HG02798 (cell line): ENCODE data around the gene RANBP10.

Experiments used
- ATAC-seq: cut with Tn5 transposase; IDR thresholded peaks from one replicate; pipeline ENCODE4 v1.9.1; 2021; ENCODE audit warnings: mild to moderate bottlenecking; ENCODE audit not compliant: unreplicated experiment, poor library complexity

The RANBP10 gene

GRCh38 chr16:67833030-67833414, 26.7 kb upstream of the RANBP10 start:
- ATAC-seq = no peak

- no peak for ATAC-seq
Measured at GRCh38 chr16:67828651-67829050, 22.3 kb upstream of the RANBP10 start.

GRCh38 chr16:67825906-67826305, 19.5 kb upstream of the RANBP10 start:
- ATAC-seq = no peak

GRCh38 chr16:67825119-67825518, 18.8 kb upstream of the RANBP10 start:
- no peak for ATAC-seq

GRCh38 chr16:67822511-67822910, 16.2 kb upstream of the RANBP10 start:
- no peak for ATAC-seq

GRCh38 chr16:67820608-67821259, 14.4 kb upstream of the RANBP10 start:
- ATAC-seq = no peak

GRCh38 chr16:67814567-67814966, 8.2 kb upstream of the RANBP10 start:
- no peak for ATAC-seq

GRCh38 chr16:67811899-67812298, 5.5 kb upstream of the RANBP10 start:
- ATAC-seq = no peak

- no peak for ATAC-seq
Measured at GRCh38 chr16:67807148-67807682, 855 bp upstream of the RANBP10 start.

- no peak for ATAC-seq
Measured at GRCh38 chr16:67805718-67806427, 487 bp downstream of the RANBP10 start.

- no peak for ATAC-seq
Measured at GRCh38 chr16:67804853-67805542, 1.4 kb downstream of the RANBP10 start.

GRCh38 chr16:67803894-67804293, 2.5 kb downstream of the RANBP10 start:
- ATAC-seq = no peak

GRCh38 chr16:67801883-67802282, 4.5 kb downstream of the RANBP10 start:
- ATAC-seq = no peak

- ATAC-seq = no peak
Measured at GRCh38 chr16:67801241-67801640, 5.1 kb downstream of the RANBP10 start.

- ATAC-seq = no peak
Measured at GRCh38 chr16:67800338-67800926, 5.9 kb downstream of the RANBP10 start.

- no peak for ATAC-seq
Measured at GRCh38 chr16:67796099-67796718, 10.2 kb downstream of the RANBP10 start.

GRCh38 chr16:67790071-67790470, 16.3 kb downstream of the RANBP10 start:
- ATAC-seq = no peak

- no peak for ATAC-seq
Measured at GRCh38 chr16:67786491-67786890, 19.9 kb downstream of the RANBP10 start.

- no peak for ATAC-seq
Measured at GRCh38 chr16:67783353-67783725, 23.0 kb downstream of the RANBP10 start.

- ATAC-seq = no peak
Measured at GRCh38 chr16:67782567-67783352, 23.6 kb downstream of the RANBP10 start.
